Measurements from ENCODE around the gene CXCL12. TPM values are rescaled to one million over a fixed set of nuclear protein-coding genes. Genes with fewer than 3 reads are reported as not detected.

The CXCL12 gene
- polyA plus RNA-seq, 1 donor from 2014 or later, result 0.14 TPM

DNA sequence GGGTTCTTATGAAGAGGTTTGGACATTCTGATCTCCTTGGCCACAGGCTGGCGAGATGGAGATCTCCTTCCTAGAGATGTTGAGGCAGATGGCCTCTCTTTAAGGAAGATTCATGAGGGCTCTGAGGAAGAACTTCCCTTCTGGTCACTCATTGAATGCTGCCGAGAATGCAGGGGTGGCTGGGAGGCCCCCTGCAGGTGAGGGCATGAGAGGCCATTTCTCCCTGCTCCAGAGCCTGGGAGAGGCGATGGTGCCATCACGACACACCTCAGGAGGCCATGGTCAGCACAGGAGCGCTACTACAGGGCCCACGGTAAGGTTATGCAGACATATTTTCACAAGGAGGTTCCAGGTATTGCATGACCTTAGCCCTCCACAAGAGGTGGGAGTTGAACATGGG, 40.2 kb downstream of the CXCL12 start:
- TF ChIP-seq RAD21 (conservative IDR thresholded peaks at IDR 0.05), result no peak
- H3K4me2 ChIP-seq (ENCODE audit: low read length), result no peak overlapping the region
- no peak overlapping the region for H3K4me3 ChIP-seq (ENCODE audit: low read length)
- no peaks in the 10 kb centered on the region for H3K36me3 ChIP-seq (ENCODE audit: insufficient read depth, low read length)
- H3K27me3 ChIP-seq (ENCODE audit: insufficient read depth, low read depth, low read length), result no peaks in the 10 kb centered on the region
- H4K20me1 ChIP-seq (ENCODE audit: insufficient read depth), result no peaks in the 10 kb centered on the region
- no peak overlapping the region for H2AFZ ChIP-seq (ENCODE audit: low read depth, low read length)
- no peaks in the 10 kb centered on the region for H3K9me3 ChIP-seq (ENCODE audit: low read length)
- H3K79me2 ChIP-seq (replicated peaks; ENCODE audit: insufficient read depth, low read length), result no peaks in the 10 kb centered on the region
- no peaks in the 10 kb centered on the region for H3K9me2 ChIP-seq (ENCODE audit: insufficient read depth, low read length)
- no peak overlapping the region for H3K9ac ChIP-seq (ENCODE audit: low read length)
- H3K27ac ChIP-seq (ENCODE audit: low read length), result no peak overlapping the region
- no peaks in the 10 kb centered on the region for H3F3A ChIP-seq (ENCODE audit: insufficient read depth, low read length, poor library complexity, severe bottlenecking)

DNA sequence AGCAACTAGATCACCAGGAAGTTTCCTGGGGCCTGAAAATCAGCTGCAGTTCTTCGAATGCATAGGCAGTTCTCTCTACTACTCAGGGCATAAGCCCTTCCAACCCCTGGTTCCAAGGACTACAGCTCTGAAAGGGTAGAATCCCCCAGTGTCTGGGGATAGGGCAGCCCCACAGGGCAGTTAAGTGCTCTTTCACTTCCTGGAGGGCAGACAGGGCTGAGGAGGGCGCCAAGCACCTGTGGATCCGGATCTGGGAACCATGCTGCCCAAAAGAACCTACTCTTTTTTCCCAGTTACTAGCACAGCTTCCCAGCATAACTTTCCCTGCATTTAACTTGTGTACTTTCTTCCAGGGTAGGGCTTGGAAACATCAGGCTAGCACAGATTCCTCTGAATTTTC, 41.1 kb downstream of the CXCL12 start:
- no peak overlapping the region for H3K4me2 ChIP-seq (ENCODE audit: low read length)
- H3K9ac ChIP-seq (ENCODE audit: low read length), result no peak overlapping the region
- H3K36me3 ChIP-seq (ENCODE audit: insufficient read depth, low read length), result no peaks in the 10 kb centered on the region
- no peak overlapping the region for H3K27ac ChIP-seq (ENCODE audit: low read length)
- H2AFZ ChIP-seq (ENCODE audit: low read depth, low read length), result no peak overlapping the region
- no peaks in the 10 kb centered on the region for H3K9me2 ChIP-seq (ENCODE audit: insufficient read depth, low read length)
- H3K9me3 ChIP-seq (ENCODE audit: low read length), result no peaks in the 10 kb centered on the region
- no peaks in the 10 kb centered on the region for H3K79me2 ChIP-seq (replicated peaks; ENCODE audit: insufficient read depth, low read length)
- H3K4me3 ChIP-seq (ENCODE audit: low read length), result no peak overlapping the region
- no peaks in the 10 kb centered on the region for H3F3A ChIP-seq (ENCODE audit: insufficient read depth, low read length, poor library complexity, severe bottlenecking)
- no peaks in the 10 kb centered on the region for H4K20me1 ChIP-seq (ENCODE audit: insufficient read depth)
- H3K27me3 ChIP-seq (ENCODE audit: insufficient read depth, low read depth, low read length), result no peaks in the 10 kb centered on the region
- TF ChIP-seq, protein P1, sequence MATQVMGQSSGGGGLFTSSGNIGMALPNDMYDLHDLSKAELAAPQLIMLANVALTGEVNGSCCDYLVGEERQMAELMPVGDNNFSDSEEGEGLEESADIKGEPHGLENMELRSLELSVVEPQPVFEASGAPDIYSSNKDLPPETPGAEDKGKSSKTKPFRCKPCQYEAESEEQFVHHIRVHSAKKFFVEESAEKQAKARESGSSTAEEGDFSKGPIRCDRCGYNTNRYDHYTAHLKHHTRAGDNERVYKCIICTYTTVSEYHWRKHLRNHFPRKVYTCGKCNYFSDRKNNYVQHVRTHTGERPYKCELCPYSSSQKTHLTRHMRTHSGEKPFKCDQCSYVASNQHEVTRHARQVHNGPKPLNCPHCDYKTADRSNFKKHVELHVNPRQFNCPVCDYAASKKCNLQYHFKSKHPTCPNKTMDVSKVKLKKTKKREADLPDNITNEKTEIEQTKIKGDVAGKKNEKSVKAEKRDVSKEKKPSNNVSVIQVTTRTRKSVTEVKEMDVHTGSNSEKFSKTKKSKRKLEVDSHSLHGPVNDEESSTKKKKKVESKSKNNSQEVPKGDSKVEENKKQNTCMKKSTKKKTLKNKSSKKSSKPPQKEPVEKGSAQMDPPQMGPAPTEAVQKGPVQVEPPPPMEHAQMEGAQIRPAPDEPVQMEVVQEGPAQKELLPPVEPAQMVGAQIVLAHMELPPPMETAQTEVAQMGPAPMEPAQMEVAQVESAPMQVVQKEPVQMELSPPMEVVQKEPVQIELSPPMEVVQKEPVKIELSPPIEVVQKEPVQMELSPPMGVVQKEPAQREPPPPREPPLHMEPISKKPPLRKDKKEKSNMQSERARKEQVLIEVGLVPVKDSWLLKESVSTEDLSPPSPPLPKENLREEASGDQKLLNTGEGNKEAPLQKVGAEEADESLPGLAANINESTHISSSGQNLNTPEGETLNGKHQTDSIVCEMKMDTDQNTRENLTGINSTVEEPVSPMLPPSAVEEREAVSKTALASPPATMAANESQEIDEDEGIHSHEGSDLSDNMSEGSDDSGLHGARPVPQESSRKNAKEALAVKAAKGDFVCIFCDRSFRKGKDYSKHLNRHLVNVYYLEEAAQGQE (IDR thresholded peaks at IDR 0.05; ENCODE audit: borderline replicate concordance), result no peak
- TF ChIP-seq POLR2AphosphoS5 (IDR thresholded peaks at IDR 0.05), result no peak
- no peak for TF ChIP-seq RAD21 (conservative IDR thresholded peaks at IDR 0.05)
- TF ChIP-seq TAF1 (IDR thresholded peaks at IDR 0.05; ENCODE audit: low read depth), result no peak
- no peak for TF ChIP-seq SMC3 (conservative IDR thresholded peaks at IDR 0.05; ENCODE audit: poor library complexity)
- TF ChIP-seq MXI1 (conservative IDR thresholded peaks at IDR 0.05; ENCODE audit: poor library complexity, severe bottlenecking), result no peak
- no peak for TF ChIP-seq EZH2 (IDR thresholded peaks at IDR 0.05; ENCODE audit: borderline replicate concordance, insufficient read depth, low read length, poor library complexity, severe bottlenecking)
- TF ChIP-seq, protein P2, sequence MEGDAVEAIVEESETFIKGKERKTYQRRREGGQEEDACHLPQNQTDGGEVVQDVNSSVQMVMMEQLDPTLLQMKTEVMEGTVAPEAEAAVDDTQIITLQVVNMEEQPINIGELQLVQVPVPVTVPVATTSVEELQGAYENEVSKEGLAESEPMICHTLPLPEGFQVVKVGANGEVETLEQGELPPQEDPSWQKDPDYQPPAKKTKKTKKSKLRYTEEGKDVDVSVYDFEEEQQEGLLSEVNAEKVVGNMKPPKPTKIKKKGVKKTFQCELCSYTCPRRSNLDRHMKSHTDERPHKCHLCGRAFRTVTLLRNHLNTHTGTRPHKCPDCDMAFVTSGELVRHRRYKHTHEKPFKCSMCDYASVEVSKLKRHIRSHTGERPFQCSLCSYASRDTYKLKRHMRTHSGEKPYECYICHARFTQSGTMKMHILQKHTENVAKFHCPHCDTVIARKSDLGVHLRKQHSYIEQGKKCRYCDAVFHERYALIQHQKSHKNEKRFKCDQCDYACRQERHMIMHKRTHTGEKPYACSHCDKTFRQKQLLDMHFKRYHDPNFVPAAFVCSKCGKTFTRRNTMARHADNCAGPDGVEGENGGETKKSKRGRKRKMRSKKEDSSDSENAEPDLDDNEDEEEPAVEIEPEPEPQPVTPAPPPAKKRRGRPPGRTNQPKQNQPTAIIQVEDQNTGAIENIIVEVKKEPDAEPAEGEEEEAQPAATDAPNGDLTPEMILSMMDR (IDR thresholded peaks at IDR 0.05; ENCODE audit: poor library complexity, severe bottlenecking), result no peak
- no peak for TF ChIP-seq EP300 (conservative IDR thresholded peaks at IDR 0.05; ENCODE audit: poor library complexity, severe bottlenecking)

DNA sequence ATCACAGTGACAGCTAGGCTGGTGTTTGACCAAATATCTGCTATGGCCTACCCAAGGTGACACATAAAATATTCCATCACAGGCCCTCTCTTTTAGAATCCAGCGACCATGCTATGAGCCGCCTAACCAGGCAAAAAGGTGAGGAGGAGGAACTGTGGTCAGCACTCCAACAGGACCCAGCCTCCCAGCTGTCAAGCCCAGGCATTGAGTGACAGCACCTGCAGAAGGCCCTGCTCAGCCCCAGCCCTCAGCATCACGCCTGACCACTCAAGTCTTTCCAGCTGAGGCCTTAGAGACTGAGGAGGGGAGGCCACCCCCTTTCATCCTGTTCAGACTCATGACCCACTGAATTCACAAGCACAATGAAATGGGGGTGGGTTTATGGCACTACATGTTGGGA, 43.0 kb downstream of the CXCL12 start:
- H3K36me3 ChIP-seq (ENCODE audit: insufficient read depth, low read length), result no peaks in the 10 kb centered on the region
- TF ChIP-seq, protein P2 (IDR thresholded peaks at IDR 0.05; ENCODE audit: poor library complexity, severe bottlenecking), result no peak
- no peak for TF ChIP-seq SMC3 (conservative IDR thresholded peaks at IDR 0.05; ENCODE audit: poor library complexity)
- no peak for TF ChIP-seq RAD21 (conservative IDR thresholded peaks at IDR 0.05)
- TF ChIP-seq MXI1 (conservative IDR thresholded peaks at IDR 0.05; ENCODE audit: poor library complexity, severe bottlenecking), result no peak
- no peak for TF ChIP-seq POLR2AphosphoS5 (IDR thresholded peaks at IDR 0.05)
- no peak for TF ChIP-seq TAF1 (IDR thresholded peaks at IDR 0.05; ENCODE audit: low read depth)
- TF ChIP-seq EP300 (conservative IDR thresholded peaks at IDR 0.05; ENCODE audit: poor library complexity, severe bottlenecking), result no peak
- no peak for TF ChIP-seq EZH2 (IDR thresholded peaks at IDR 0.05; ENCODE audit: borderline replicate concordance, insufficient read depth, low read length, poor library complexity, severe bottlenecking)
- TF ChIP-seq, protein P1 (IDR thresholded peaks at IDR 0.05; ENCODE audit: borderline replicate concordance), result no peak
- H3F3A ChIP-seq (ENCODE audit: insufficient read depth, low read length, poor library complexity, severe bottlenecking), result no peaks in the 10 kb centered on the region
- no peaks in the 10 kb centered on the region for H3K9me2 ChIP-seq (ENCODE audit: insufficient read depth, low read length)
- no peak overlapping the region for H3K4me2 ChIP-seq (ENCODE audit: low read length)
- H3K79me2 ChIP-seq (replicated peaks; ENCODE audit: insufficient read depth, low read length), result no peaks in the 10 kb centered on the region
- H3K9me3 ChIP-seq (ENCODE audit: low read length), result no peaks in the 10 kb centered on the region
- H3K27me3 ChIP-seq (ENCODE audit: insufficient read depth, low read depth, low read length), result no peaks in the 10 kb centered on the region
- H3K9ac ChIP-seq (ENCODE audit: low read length), result no peak overlapping the region
- no peak overlapping the region for H2AFZ ChIP-seq (ENCODE audit: low read depth, low read length)
- no peak overlapping the region for H3K4me3 ChIP-seq (ENCODE audit: low read length)
- H4K20me1 ChIP-seq (ENCODE audit: insufficient read depth), result no peaks in the 10 kb centered on the region
- H3K27ac ChIP-seq (ENCODE audit: low read length), result no peak overlapping the region
